ENCODE measurements around the gene MED6.

Gene MED6

GRCh38 chr14:70567791-70568190, 32.7 kb downstream of the MED6 start:
- DNase-seq (ENCODE audit: insufficient read length, low spot score) (no peak), FAIRE-seq (no peak)
- TF ChIP-seq POLR2A (IDR thresholded peaks at IDR 0.05; ENCODE audit: low read depth, low read length) = no peak

- DNase-seq (ENCODE audit: insufficient read length, low spot score) = no peak
- TF ChIP-seq POLR2A (IDR thresholded peaks at IDR 0.05; ENCODE audit: low read depth, low read length) = no peak
- FAIRE-seq = no peak
These were observed 36.6 kb downstream of the MED6 start for GRCh38 chr14:70563869-70564268.

- FAIRE-seq (no peak), DNase-seq (ENCODE audit: insufficient read length, low spot score) (no peak)
- TF ChIP-seq POLR2A (IDR thresholded peaks at IDR 0.05; ENCODE audit: low read depth, low read length) = no peak
These were observed 37.0 kb downstream of the MED6 start for GRCh38 chr14:70563417-70563816.

GRCh38 chr14:70558356-70558755, 42.1 kb downstream of the MED6 start:
- FAIRE-seq (no peak), DNase-seq (ENCODE audit: insufficient read length, low spot score) (no peak)
- TF ChIP-seq POLR2A (IDR thresholded peaks at IDR 0.05; ENCODE audit: low read depth, low read length) = no peak

- no peak for TF ChIP-seq POLR2A (IDR thresholded peaks at IDR 0.05; ENCODE audit: low read depth, low read length)
These were observed 44.6 kb downstream of the MED6 start for GRCh38 chr14:70555890-70556289.

GRCh38 chr14:70538087-70538486, 62.4 kb downstream of the MED6 start:
- FAIRE-seq = no peak
- TF ChIP-seq POLR2A (IDR thresholded peaks at IDR 0.05; ENCODE audit: low read depth, low read length) = no peak

More at GRCh38 chr14:70555890-70556289, 44.6 kb downstream of the MED6 start:
- FAIRE-seq (no peak), DNase-seq (ENCODE audit: insufficient read length, low spot score) (no peak)

GRCh38 chr14:70536830-70537229, 63.6 kb downstream of the MED6 start:
- FAIRE-seq (no peak), DNase-seq (ENCODE audit: insufficient read length, low spot score) (no peak)
- no peak for TF ChIP-seq POLR2A (IDR thresholded peaks at IDR 0.05; ENCODE audit: low read depth, low read length)

More at GRCh38 chr14:70538087-70538486, 62.4 kb downstream of the MED6 start:
- no peak for DNase-seq (ENCODE audit: insufficient read length, low spot score)

GRCh38 chr14:70534904-70535303, 65.6 kb downstream of the MED6 start, which contains the start of gene ADAM20:
ADAM20 (minus strand) TSS chr14:70535004; CDS start chr14:70524757, 10,247 bp downstream.
- DNase-seq (ENCODE audit: insufficient read length, low spot score) (no peak), FAIRE-seq (no peak)
- TF ChIP-seq POLR2A (IDR thresholded peaks at IDR 0.05; ENCODE audit: low read depth, low read length) = no peak
